Suprapubic skin (tissue), 3 donors: ENCODE data around the gene TLE1.

Source experiments
- POLR2AphosphoS5 ChIP-seq, 3 donors: sonication (generic); formaldehyde crosslinking; IDR thresholded peaks; one replicate each; pipeline ENCODE4 v1.6.1; 2017; ENCODE audit warnings: antibody characterized with exemption in 3 of 3
- TF ChIP-seq, protein P1 (sequence below), 2 donors: fragments of 200-600 bp in 1 of 2; fragments of 450-650 bp in 1 of 2; sonication (generic) in 1 of 2; IDR thresholded peaks; one replicate each; pipeline ENCODE4 v1.5.1; 2016 to 2019; ENCODE audit warnings: antibody characterized with exemption in 2 of 2, mild to moderate bottlenecking in 1 of 2, moderate library complexity in 1 of 2

DNA sequence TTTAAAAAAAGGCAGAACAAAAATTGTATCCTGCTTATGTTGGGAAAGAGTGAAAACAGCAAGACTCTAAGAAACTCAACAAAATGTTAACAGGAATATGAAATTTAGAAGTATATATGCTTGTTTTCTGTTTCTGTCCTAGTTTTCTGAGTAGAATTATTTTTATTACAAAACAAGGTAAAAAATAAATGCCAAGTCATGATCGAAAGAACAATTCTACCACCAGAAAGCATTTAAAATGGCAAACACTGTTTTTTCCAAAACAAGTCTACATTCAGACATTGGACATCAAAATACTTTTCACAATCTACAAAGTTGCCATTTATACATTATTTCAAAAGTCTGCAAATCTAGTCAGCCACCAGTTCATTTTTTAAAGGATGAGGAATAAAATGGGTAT lies 102.6 kb downstream of the TLE1 start:
- TF ChIP-seq, protein P1, sequence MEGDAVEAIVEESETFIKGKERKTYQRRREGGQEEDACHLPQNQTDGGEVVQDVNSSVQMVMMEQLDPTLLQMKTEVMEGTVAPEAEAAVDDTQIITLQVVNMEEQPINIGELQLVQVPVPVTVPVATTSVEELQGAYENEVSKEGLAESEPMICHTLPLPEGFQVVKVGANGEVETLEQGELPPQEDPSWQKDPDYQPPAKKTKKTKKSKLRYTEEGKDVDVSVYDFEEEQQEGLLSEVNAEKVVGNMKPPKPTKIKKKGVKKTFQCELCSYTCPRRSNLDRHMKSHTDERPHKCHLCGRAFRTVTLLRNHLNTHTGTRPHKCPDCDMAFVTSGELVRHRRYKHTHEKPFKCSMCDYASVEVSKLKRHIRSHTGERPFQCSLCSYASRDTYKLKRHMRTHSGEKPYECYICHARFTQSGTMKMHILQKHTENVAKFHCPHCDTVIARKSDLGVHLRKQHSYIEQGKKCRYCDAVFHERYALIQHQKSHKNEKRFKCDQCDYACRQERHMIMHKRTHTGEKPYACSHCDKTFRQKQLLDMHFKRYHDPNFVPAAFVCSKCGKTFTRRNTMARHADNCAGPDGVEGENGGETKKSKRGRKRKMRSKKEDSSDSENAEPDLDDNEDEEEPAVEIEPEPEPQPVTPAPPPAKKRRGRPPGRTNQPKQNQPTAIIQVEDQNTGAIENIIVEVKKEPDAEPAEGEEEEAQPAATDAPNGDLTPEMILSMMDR (IDR thresholded peaks at IDR 0.05): no peak
- TF ChIP-seq POLR2AphosphoS5 (IDR thresholded peaks at IDR 0.05): no peak
